Activated B cell treated with CpG ODN at 0.5 μM for 24 hours (primary cell): ENCODE measurements around the gene COPS4. TPM values are rescaled to one million over a fixed set of nuclear protein-coding genes. Genes with fewer than 3 reads are reported as not detected.

ENCODE experiments used
- ATAC-seq: fragments of 200-7000 bp; cut with Tn5 transposase; one replicate; pipeline ENCODE4 v1.10.0; 2021; ENCODE audit warnings: low read depth, mild to moderate bottlenecking, moderate library complexity
- CTCF ChIA-PET: fragments of 350-600 bp; sonication (Branson Sonifier 250); formaldehyde crosslinking; loops from one replicate; lab custom pipeline; 2021; ENCODE audit warnings: antibody characterized with exemption; lab: Charles Lee
- POLR2A ChIA-PET: fragments of 350-600 bp; sonication (Branson Sonifier 250); formaldehyde crosslinking; loops from one replicate; lab custom pipeline; 2021; ENCODE audit warnings: antibody characterized with exemption; lab: Charles Lee
- DNase-seq: peaks from one replicate; pipeline ENCODE4 v3.0.0; 2022
- H3K27ac Mint-ChIP-seq: one replicate; pipeline ENCODE4 v1.8.0; 2020; ENCODE audit warnings: mixed read lengths
- H3K27me3 Mint-ChIP-seq: one replicate; pipeline ENCODE4 v1.8.0; 2021; ENCODE audit warnings: mixed read lengths
- H3K36me3 Mint-ChIP-seq: one replicate; pipeline ENCODE4 v1.8.0; 2021; ENCODE audit warnings: low read depth, mixed read lengths
- H3K4me1 Mint-ChIP-seq: one replicate; pipeline ENCODE4 v1.8.0; 2021; ENCODE audit warnings: mixed read lengths
- H3K4me3 Mint-ChIP-seq: one replicate; pipeline ENCODE4 v1.8.0; 2020; ENCODE audit warnings: mild to moderate bottlenecking, mixed read lengths
- H3K9me3 Mint-ChIP-seq: one replicate; pipeline ENCODE4 v1.8.0; 2020; ENCODE audit warnings: mixed read lengths
- CTCF ChIP-seq: fragments of 200-600 bp; IDR thresholded peaks from one replicate; pipeline ENCODE4 v1.8.0; 2022; ENCODE audit warnings: antibody characterized with exemption, mild to moderate bottlenecking
- intact Hi-C: fragments of 100-400 bp; cut with micrococcal nuclease; formaldehyde crosslinking; loops from one replicate; pipeline ENCODE4 v1.15.1; 2024
- total RNA-seq: library from RNA; stranded (reverse); gene quantifications from 2 replicates; pipeline ENCODE4 v1.2.3, GENCODE V29; 2022

COPS4 gene
- total RNA-seq, 1 donor from 2014 or later, result 36.7 TPM

- no peak for TF ChIP-seq CTCF
- intact Hi-C loops, result loop anchor here (1.0 to 10.0 kb wide), 2 partner anchors 104 to 1618 kb away; no protein-coding TSS in a partner anchor
- ATAC-seq (no peak), DNase-seq (no peak)
- peak overlapping the region; percentile 99 for H3K27ac Mint-ChIP-seq
- ChIA-PET CTCF (interaction anchor here (0.9 to 5.3 kb wide), 9 partner anchors 11 to 169 kb away, joined by 3 to 38 read pairs (median 6); no protein-coding TSS in a partner anchor), POLR2A (interaction anchor here (0.5 to 8.3 kb wide), 24 partner anchors 10 to 170 kb away, joined by 3 to 127 read pairs (median 4); partner anchors contain the start of genes COPS4 and COQ2)
- no peaks in the 10 kb centered on the region for H3K9me3 Mint-ChIP-seq
- no peaks in the 10 kb centered on the region for H3K27me3 Mint-ChIP-seq
- peak overlapping the region; percentile 93 for H3K4me3 Mint-ChIP-seq
- H3K36me3 Mint-ChIP-seq, result peaks cover 31% of the 10 kb centered on the region
- peaks cover 59% of the 10 kb centered on the region for H3K4me1 Mint-ChIP-seq
These were observed 77.9 kb downstream of the COPS4 start for GRCh38 chr4:83112678-83113428.

- no peak for DNase-seq
- CTCF ChIA-PET, result interaction anchor here (1.2 to 5.3 kb wide), 7 partner anchors 11 to 169 kb away, joined by 3 to 38 read pairs (median 6); no protein-coding TSS in a partner anchor
- H3K9me3 Mint-ChIP-seq, result no peaks in the 10 kb centered on the region
- ATAC-seq, result no peak
- POLR2A ChIA-PET, result interaction anchor here (0.6 to 8.3 kb wide), 20 partner anchors 10 to 170 kb away, joined by 3 to 127 read pairs (median 4); partner anchors contain the start of genes COPS4 and COQ2
- peaks cover 55% of the 10 kb centered on the region for H3K4me1 Mint-ChIP-seq
- peaks cover 30% of the 10 kb centered on the region for H3K36me3 Mint-ChIP-seq
- peak overlapping the region; percentile 99 for H3K27ac Mint-ChIP-seq
- intact Hi-C loops, result loop anchor here (10.0 kb wide), 1 partner anchor 1619 kb away; no protein-coding TSS in a partner anchor
- TF ChIP-seq CTCF, result no peak
- H3K27me3 Mint-ChIP-seq, result no peaks in the 10 kb centered on the region
- peak overlapping the region; percentile 93 for H3K4me3 Mint-ChIP-seq
These were observed 78.4 kb downstream of the COPS4 start for GRCh38 chr4:83113429-83113786.

DNA sequence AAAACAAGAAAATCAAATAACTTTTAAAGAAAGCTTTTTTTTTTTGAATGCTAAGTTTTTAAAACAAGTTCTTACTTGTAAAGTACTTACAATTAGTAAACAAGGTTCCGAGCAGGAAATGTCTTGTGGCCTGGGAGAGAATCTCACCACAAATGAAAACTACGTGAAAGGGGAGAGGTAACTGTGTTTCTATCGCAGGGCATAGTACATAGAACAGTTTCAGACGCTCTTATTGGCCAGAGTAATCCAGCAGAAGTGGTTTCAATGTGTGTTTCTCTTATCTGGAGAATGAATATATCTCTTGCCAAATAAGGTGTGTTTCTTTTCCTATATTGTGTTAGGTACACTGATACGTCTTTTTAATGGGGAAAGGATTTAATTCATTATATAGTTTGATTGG lies 79.6 kb downstream of the COPS4 start, which contains the start of gene PLAC8:
PLAC8 (minus strand) TSS at position 154 of the 400 bp plus-strand sequence. CDS start 6,808 bp downstream, outside the sequence.
- Mint-ChIP-seq H3K27ac (peak within 1 kb of the TSS; percentile 99), H3K9me3 (no peaks in the 10 kb centered on the region), H3K4me1 (peaks cover 51% of the 10 kb centered on the region), H3K27me3 (no peaks in the 10 kb centered on the region), H3K36me3 (peaks cover 21% of the 10 kb centered on the region), H3K4me3 (peak within 1 kb of the TSS; percentile 93)
- DNase-seq, result no peak
- ATAC-seq, result peak; percentile 13
- TF ChIP-seq CTCF, result no peak
- POLR2A ChIA-PET, result interaction anchor here (0.6 to 8.3 kb wide), 10 partner anchors 11 to 1622 kb away, joined by 3 to 127 read pairs (median 4); no protein-coding TSS in a partner anchor
- CTCF ChIA-PET, result interaction anchor here (0.7 to 1.6 kb wide), 4 partner anchors 10 to 146 kb away, joined by 3 to 5 read pairs (median 4); no protein-coding TSS in a partner anchor
- intact Hi-C loops, result loop anchor here (1.0 to 10.0 kb wide), 3 partner anchors 10 to 1620 kb away; no protein-coding TSS in a partner anchor

DNA sequence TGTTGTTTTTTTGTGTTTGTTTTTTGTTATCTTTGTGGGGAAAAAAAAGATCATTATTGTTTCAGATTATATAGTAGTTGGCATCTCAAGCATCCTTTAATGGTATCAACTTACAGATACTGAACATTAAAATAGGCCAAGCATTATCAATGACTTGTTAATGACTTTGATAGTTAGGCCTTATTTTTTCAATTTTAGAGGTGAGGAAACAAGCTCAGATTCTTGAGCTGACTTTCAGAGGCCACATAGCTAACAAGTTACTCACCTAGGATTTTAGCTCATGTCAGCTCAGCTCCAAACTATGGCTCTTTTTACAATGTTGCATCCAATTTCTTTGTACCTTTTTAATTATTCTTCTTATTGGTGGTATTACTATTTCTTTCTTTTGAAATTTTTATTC lies 80.0 kb downstream of the COPS4 start:
- POLR2A ChIA-PET, result interaction anchor here (0.6 to 8.3 kb wide), 7 partner anchors 10 to 1622 kb away, joined by 3 to 127 read pairs (median 5); no protein-coding TSS in a partner anchor
- intact Hi-C loops, result loop anchor here (1.0 to 10.0 kb wide), 3 partner anchors 9 to 1620 kb away; no protein-coding TSS in a partner anchor
- no peak for ATAC-seq
- no peak for DNase-seq
- no peaks in the 10 kb centered on the region for H3K27me3 Mint-ChIP-seq
- peak overlapping the region; percentile 99 for H3K27ac Mint-ChIP-seq
- peaks cover 51% of the 10 kb centered on the region for H3K4me1 Mint-ChIP-seq
- peaks cover 19% of the 10 kb centered on the region for H3K36me3 Mint-ChIP-seq
- no peaks in the 10 kb centered on the region for H3K9me3 Mint-ChIP-seq
- peak overlapping the region; percentile 93 for H3K4me3 Mint-ChIP-seq
- CTCF ChIA-PET, result interaction anchor here (0.6 to 1.6 kb wide), 4 partner anchors 24 to 145 kb away, joined by 3 to 5 read pairs (median 3); no protein-coding TSS in a partner anchor
- no peak for TF ChIP-seq CTCF
